Keratinocyte (primary cell): Measurements from ENCODE around the gene PTPRN2. TPM values are rescaled to one million over a fixed set of nuclear protein-coding genes. Genes with fewer than 3 reads are reported as not detected.

ENCODE experiments used
- DNase-seq: peaks from one replicate; pipeline ENCODE4 v3.0.0-alpha.2; 2011; ENCODE audit warnings: low read depth, missing footprints, low spot score
- FAIRE-seq: peaks from 2 replicates; lab custom pipeline; 2011; peaks lifted over from hg19 to GRCh38; lab: Jason Lieb, UNC
- H2AFZ ChIP-seq: 2 replicates; pipeline ENCODE4 v1.6.0; 2012; ENCODE audit warnings: low read length, control low read depth, inconsistent platforms; ENCODE audit not compliant: control insufficient read depth
- H3K27ac ChIP-seq: 2 replicates; pipeline ENCODE4 v1.5.1; 2011; ENCODE audit warnings: low read length; ENCODE audit not compliant: control insufficient read depth, insufficient read depth
- H3K27me3 ChIP-seq: 3 replicates; pipeline ENCODE4 v1.6.0; 2011; ENCODE audit warnings: low read length; ENCODE audit not compliant: control insufficient read depth, insufficient read depth; ENCODE audit errors: extremely low read depth
- H3K36me3 ChIP-seq, 2 experiments: 2 replicates in 1 of 2; 3 replicates in 1 of 2; pipeline ENCODE4 v1.5.1; 2011; ENCODE audit warnings: low read length in 2 of 2, mild to moderate bottlenecking in 1 of 2; ENCODE audit not compliant: control insufficient read depth in 2 of 2, insufficient read depth in 2 of 2; ENCODE audit errors: extremely low read depth in 1 of 2
- H3K4me1 ChIP-seq: 3 replicates; pipeline ENCODE4 v1.5.1; 2011; ENCODE audit warnings: low read length; ENCODE audit not compliant: control insufficient read depth, insufficient read depth; ENCODE audit errors: extremely low read depth
- H3K4me2 ChIP-seq: 3 replicates; pipeline ENCODE4 v1.6.0; 2011; ENCODE audit warnings: low read depth, low read length; ENCODE audit not compliant: control insufficient read depth, insufficient read depth; ENCODE audit errors: extremely low read depth
- H3K4me3 ChIP-seq, 3 experiments: fragments of 200-600 bp in 1 of 3; sonication (generic) in 1 of 3; 2 replicates in 2 of 3; 3 replicates in 1 of 3; pipeline ENCODE4 v1.5.1; 2011 to 2016; ENCODE audit warnings: low read length in 3 of 3, mild to moderate bottlenecking in 3 of 3, control low read depth in 2 of 3, inconsistent platforms in 1 of 3, low read depth in 1 of 3, mixed read lengths in 1 of 3, mixed run types in 1 of 3, moderate library complexity in 1 of 3; ENCODE audit not compliant: control insufficient read depth in 2 of 3, insufficient read depth in 2 of 3; ENCODE audit errors: extremely low read depth in 1 of 3
- H3K79me2 ChIP-seq: 2 replicates; pipeline ENCODE4 v1.6.0; 2012; ENCODE audit warnings: low read length; ENCODE audit not compliant: control insufficient read depth, insufficient read depth
- H3K9ac ChIP-seq: 3 replicates; pipeline ENCODE4 v1.6.0; 2011; ENCODE audit warnings: low read length; ENCODE audit not compliant: control insufficient read depth, insufficient read depth; ENCODE audit errors: extremely low read depth
- H3K9me1 ChIP-seq: 3 replicates; pipeline ENCODE4 v1.6.0; 2011; ENCODE audit warnings: low read length; ENCODE audit not compliant: control insufficient read depth, insufficient read depth; ENCODE audit errors: extremely low read depth
- H3K9me3 ChIP-seq: 2 replicates; pipeline ENCODE4 v1.5.1; 2012; ENCODE audit warnings: low read depth, low read length; ENCODE audit not compliant: control insufficient read depth
- H4K20me1 ChIP-seq: 3 replicates; pipeline ENCODE4 v1.6.0; 2011; ENCODE audit warnings: low read length; ENCODE audit not compliant: control insufficient read depth, insufficient read depth; ENCODE audit errors: extremely low read depth
- CTCF ChIP-seq, 3 experiments: IDR thresholded peaks in 1 of 3; conservative IDR thresholded peaks in 1 of 3; optimal IDR thresholded peaks in 1 of 3; 2 replicates in 2 of 3; 3 replicates in 1 of 3; pipeline versions ENCODE3 to v1.5.1; 2011; ENCODE audit warnings: low read length in 3 of 3, mild to moderate bottlenecking in 3 of 3, moderate library complexity in 2 of 3, control low read depth in 1 of 3, inconsistent platforms in 1 of 3; ENCODE audit not compliant: insufficient read depth in 2 of 3; ENCODE audit errors: extremely low read depth in 1 of 3
- EZH2 ChIP-seq: IDR thresholded peaks from one replicate; pipeline ENCODE4 v1.6.1; 2012; ENCODE audit warnings: inconsistent platforms, mild to moderate bottlenecking, low read length, moderate library complexity
- dilution Hi-C: fragments of 300-500 bp; cut with MboI; formaldehyde crosslinking; loops from one replicate; pipeline ENCODE4 v1.7.0; 2020; ENCODE audit warnings: low sequenced_read_pairs; ENCODE audit not compliant: extremely low pct_ligation_motif_present
- polyA plus RNA-seq, 5 experiments: library from polyadenylated mRNA; depleted of rRNA in 3 of 5; stranded (reverse) in 3 of 5; stranded (forward) in 1 of 5; unstranded in 1 of 5; fragments of >200 nt; gene quantifications; 1 replicate in 1 of 5; 2 replicates in 3 of 5; 3 replicates in 1 of 5; pipeline versions ENCODE4 v1.2.1 to v1.2.3, GENCODE V29; 2011 to 2012; ENCODE audit warnings: missing spikeins in 2 of 5, low read depth in 1 of 5, low replicate concordance in 1 of 5

The PTPRN2 gene
- polyA plus RNA-seq, 1 donor (not counting 4 experiments of a cell fraction or from before 2014, with no cell fraction given), result not detected

- H3K27me3 ChIP-seq, result no peaks in the 10 kb centered on the region
- dilution Hi-C loops, result no loop called here
- peaks cover 28% of the 10 kb centered on the region for H3K9me3 ChIP-seq
- H3K79me2 ChIP-seq, result no peaks in the 10 kb centered on the region
- no peak overlapping the region for H3K4me2 ChIP-seq
- H3K4me3 ChIP-seq, result no peak overlapping the region
- no peak for DNase-seq
- no peak overlapping the region for H3K9ac ChIP-seq
- no peak for FAIRE-seq
- H3K4me1 ChIP-seq, result no peaks in the 10 kb centered on the region
- H2AFZ ChIP-seq, result no peak overlapping the region
- no peak overlapping the region for H3K27ac ChIP-seq
- H4K20me1 ChIP-seq, result no peaks in the 10 kb centered on the region
- no peaks in the 10 kb centered on the region for H3K36me3 ChIP-seq
- TF ChIP-seq CTCF (optimal IDR thresholded peaks at IDR 0.05 in 1 of 3, IDR thresholded peaks at IDR 0.05 in 1 of 3, conservative IDR thresholded peaks at IDR 0.05 in 1 of 3; ENCODE audit: extremely low read depth in 1 of 3, insufficient read depth in 2 of 3, low read length in 3 of 3), result no peak
- TF ChIP-seq EZH2, result no peak
- H3K9me1 ChIP-seq, result no peaks in the 10 kb centered on the region
These were observed 224.4 kb downstream of the PTPRN2 start for GRCh38 chr7:158362912-158363905.

GRCh38 chr7:158362001-158362400, 225.6 kb downstream of the PTPRN2 start:
- Histone ChIP-seq H3K36me3 (no peaks in the 10 kb centered on the region), H3K4me2 (no peak overlapping the region), H3K4me3 (no peak overlapping the region), H3K9me1 (no peaks in the 10 kb centered on the region), H3K79me2 (no peaks in the 10 kb centered on the region), H3K9ac (no peak overlapping the region), H3K27me3 (no peaks in the 10 kb centered on the region), H2AFZ (no peak overlapping the region), H3K27ac (no peak overlapping the region), H4K20me1 (no peaks in the 10 kb centered on the region), H3K9me3 (peaks cover 25% of the 10 kb centered on the region), H3K4me1 (no peaks in the 10 kb centered on the region)
- TF ChIP-seq CTCF (optimal IDR thresholded peaks at IDR 0.05 in 1 of 3, IDR thresholded peaks at IDR 0.05 in 1 of 3, conservative IDR thresholded peaks at IDR 0.05 in 1 of 3; ENCODE audit: extremely low read depth in 1 of 3, insufficient read depth in 2 of 3, low read length in 3 of 3), result no peak
- TF ChIP-seq EZH2, result no peak
- no peak for FAIRE-seq
- DNase-seq, result no peak
- dilution Hi-C loops, result no loop called here
